PC-3 (cell line): ENCODE data around the gene PTAFR. TPM values are rescaled to one million over a fixed set of nuclear protein-coding genes. Genes with fewer than 3 reads are reported as not detected.

Experiments used
- ATAC-seq: fragments of 200-7000 bp; cut with Tn5 transposase; 2 replicates; pipeline ENCODE4 v1.9.1; 2020; ENCODE audit warnings: mild to moderate bottlenecking, moderate library complexity
- Bru-seq: library from RNA; stranded (reverse); fragments of 400-500 nt; gene quantifications from one replicate; lab custom pipeline; 2021; lab: Mats Ljungman, UMichigan
- BruChase-seq, 2 experiments: library from RNA; stranded (reverse); fragments of 400-500 nt; gene quantifications; one replicate each; lab custom pipeline; 2021; lab: Mats Ljungman, UMichigan
- BruUV-seq: library from RNA; stranded (reverse); fragments of 400-500 nt; replicated peaks from 2 replicates; lab custom pipeline; 2021; lab: Mats Ljungman, UMichigan
- CTCF ChIA-PET: fragments of 300-600 bp; sonication (Branson Sonifier 250); formaldehyde crosslinking; loops from one replicate; lab custom pipeline; 2022; ENCODE audit warnings: antibody characterized with exemption; lab: Charles Lee
- POLR2A ChIA-PET: fragments of 300-600 bp; sonication (Branson Sonifier 250); formaldehyde crosslinking; loops from one replicate; lab custom pipeline; 2022; ENCODE audit warnings: antibody characterized with exemption; ENCODE audit not compliant: unreplicated experiment; lab: Charles Lee
- DNase-seq: peaks from one replicate; pipeline ENCODE4 v3.0.0-alpha.2; 2015
- H2AFZ ChIP-seq: fragments of 300-600 bp; sonication (generic); 2 replicates; pipeline ENCODE4 v1.6.0; 2016; ENCODE audit warnings: antibody characterized with exemption, low read length
- H3F3A ChIP-seq: fragments of 300-600 bp; sonication (generic); one replicate; pipeline ENCODE4 v1.6.0; 2017; ENCODE audit warnings: antibody characterized with exemption, low read length, control low read depth, mild to moderate bottlenecking; ENCODE audit not compliant: unreplicated experiment
- H3K27ac ChIP-seq: fragments of 300-600 bp; sonication (generic); 2 replicates; pipeline ENCODE4 v1.5.1; 2016; ENCODE audit warnings: mild to moderate bottlenecking, low read length
- H3K27me3 ChIP-seq: fragments of 300-600 bp; sonication (generic); 2 replicates; pipeline ENCODE4 v1.6.1; 2016; ENCODE audit warnings: low read length, mixed read lengths
- H3K36me3 ChIP-seq: fragments of 300-600 bp; sonication (generic); 2 replicates; pipeline ENCODE4 v1.6.1; 2016; ENCODE audit warnings: low read depth, mixed run types, low read length, mixed read lengths
- H3K4me1 ChIP-seq: fragments of 300-600 bp; sonication (generic); 2 replicates; pipeline ENCODE4 v1.5.1; 2016; ENCODE audit warnings: low read length; ENCODE audit not compliant: insufficient read depth
- H3K4me2 ChIP-seq: fragments of 300-600 bp; sonication (generic); 2 replicates; pipeline ENCODE4 v1.6.0; 2016; ENCODE audit warnings: low read length
- H3K4me3 ChIP-seq: fragments of 300-600 bp; sonication (generic); 2 replicates; pipeline ENCODE4 v1.5.1; 2016; ENCODE audit warnings: mild to moderate bottlenecking, low read length, mixed read lengths
- H3K79me2 ChIP-seq: fragments of 300-600 bp; sonication (generic); 2 replicates; pipeline ENCODE4 v1.6.1; 2017; ENCODE audit warnings: low read length, mixed read lengths
- H3K9ac ChIP-seq: fragments of 300-600 bp; sonication (generic); 2 replicates; pipeline ENCODE4 v1.6.0; 2016; ENCODE audit warnings: mild to moderate bottlenecking, low read length
- H3K9me2 ChIP-seq: fragments of 300-600 bp; sonication (generic); replicated peaks from 2 replicates; pipeline ENCODE4 v1.6.1; 2016; ENCODE audit warnings: mixed run types, low read length, mixed read lengths
- H3K9me3 ChIP-seq: fragments of 300-600 bp; sonication (generic); 2 replicates; pipeline ENCODE4 v1.6.1; 2016; ENCODE audit warnings: low read length, mixed read lengths
- H4K20me1 ChIP-seq: fragments of 300-600 bp; sonication (generic); 2 replicates; pipeline ENCODE4 v1.6.1; 2016; ENCODE audit warnings: low read length, mixed read lengths
- CTCF ChIP-seq: fragments of 300-600 bp; sonication (generic); conservative IDR thresholded peaks from 2 replicates; pipeline ENCODE4 v1.5.1; 2017; ENCODE audit warnings: antibody characterized with exemption, low read depth, mild to moderate bottlenecking, low read length
- EZH2 ChIP-seq: fragments of 300-600 bp; sonication (generic); IDR thresholded peaks from one replicate; pipeline ENCODE4 v1.6.1; 2017; ENCODE audit warnings: antibody characterized with exemption, mild to moderate bottlenecking, low read length; ENCODE audit not compliant: unreplicated experiment
- EZH2phosphoT487 ChIP-seq: fragments of 300-600 bp; sonication (generic); IDR thresholded peaks from 2 replicates; pipeline ENCODE4 v1.6.1; 2018; ENCODE audit warnings: mild to moderate bottlenecking, antibody characterized with exemption, low read length, borderline replicate concordance
- intact Hi-C: fragments of 100-400 bp; cut with micrococcal nuclease; formaldehyde crosslinking; loops from 2 replicates; pipeline ENCODE4 v1.9.0; 2023
- long read RNA-seq: library from polyadenylated mRNA; unstranded; transcript quantifications from one replicate; pipeline ENCODE4 v2.0.0, GENCODE V29; 2021; ENCODE audit not compliant: unreplicated experiment
- total RNA-seq: library from RNA; depleted of rRNA; stranded (reverse); fragments of >200 nt; gene quantifications from 2 replicates; pipeline ENCODE4 v1.2.3, GENCODE V29; 2014; rRNA removed

The PTAFR gene
- total RNA-seq (3.9 and 4.5 TPM in 2 replicates), Bru-seq, nascent RNA (percentile 31 among the genes with signal in this experiment), BruChase-seq, experiment 1, labeled RNA remaining after a 6-hour chase (percentile 34 among the genes with signal in this experiment), BruChase-seq, experiment 2, labeled RNA remaining after a 2-hour chase (percentile 32 among the genes with signal in this experiment)
- long read RNA-seq = 0 reads

GRCh38 chr1:28176492-28177470 lies at the start of gene PTAFR:
Gene PTAFR (minus strand): TSS chr1:28176690. CDS start chr1:28151021, 25,669 bp downstream.
- Histone ChIP-seq H3K9ac (no peak within 1 kb of the TSS), H3K27me3 (no peaks in the 10 kb centered on the region), H3K4me1 (no peaks in the 10 kb centered on the region), H3K4me3 (no peak within 1 kb of the TSS), H3K4me2 (no peak within 1 kb of the TSS), H3K36me3 (no peaks in the 10 kb centered on the region), H2AFZ (no peak within 1 kb of the TSS), H3F3A (no peaks in the 10 kb centered on the region), H3K27ac (no peak within 1 kb of the TSS), H4K20me1 (no peaks in the 10 kb centered on the region), H3K9me3 (no peaks in the 10 kb centered on the region), H3K9me2 (no peaks in the 10 kb centered on the region), H3K79me2 (no peaks in the 10 kb centered on the region)
- DNase-seq (no peak), ATAC-seq (no peak)
- ChIA-PET POLR2A (no interaction called here), CTCF (interaction anchor here (0.6 kb wide), 1 partner anchor 117 kb away, joined by 4 read pairs; no protein-coding TSS in a partner anchor)
- BruUV-seq = no TSS peak
- intact Hi-C loops = no loop called here
- no peak for TF ChIP-seq EZH2phosphoT487
- no peak for TF ChIP-seq CTCF
- no peak for TF ChIP-seq EZH2

GRCh38 chr1:28213315-28213714 lies 36.8 kb upstream of the PTAFR start:
- H3K27ac ChIP-seq = no peak overlapping the region
- no peak overlapping the region for H2AFZ ChIP-seq
- H3K9ac ChIP-seq = no peak overlapping the region
- peaks cover 21% of the 10 kb centered on the region for H3K36me3 ChIP-seq
- DNase-seq = no peak
- TF ChIP-seq EZH2 (no peak), EZH2phosphoT487 (no peak), CTCF (no peak)
- no peak for ATAC-seq
- 0 out of 2 replicates have a peak, but pooled peaks cover 9% of the 10 kb centered on the region for H3K79me2 ChIP-seq
- no peaks in the 10 kb centered on the region for H3K9me2 ChIP-seq
- H3F3A ChIP-seq = peaks cover 8% of the 10 kb centered on the region
- no peaks in the 10 kb centered on the region for H3K9me3 ChIP-seq
- no TSS peak for BruUV-seq
- H3K27me3 ChIP-seq = no peaks in the 10 kb centered on the region
- H3K4me1 ChIP-seq = no peaks in the 10 kb centered on the region
- ChIA-PET CTCF (interaction anchor here (0.6 to 0.7 kb wide), 2 partner anchors 121 to 203 kb away, joined by 3 read pairs; no protein-coding TSS in a partner anchor), POLR2A (no interaction called here)
- no peaks in the 10 kb centered on the region for H4K20me1 ChIP-seq
- intact Hi-C loops = no loop called here
- no peak overlapping the region for H3K4me2 ChIP-seq
- no peak overlapping the region for H3K4me3 ChIP-seq
